Psoas muscle (tissue), 8 donors: ENCODE results near the gene IRF8. TPM values are rescaled to one million over a fixed set of nuclear protein-coding genes. Genes with fewer than 3 reads are reported as not detected.

Experiments used
- ATAC-seq, 4 donors: fragments of 200-7000 bp; cut with Tn5 transposase; one replicate each; pipeline ENCODE4 v1.9.1; 2020; ENCODE audit warnings: moderate library complexity in 3 of 4, mild to moderate bottlenecking in 2 of 4
- DNase-seq, 2 donors: peaks; one replicate each; pipeline ENCODE4 v3.0.0-alpha.2; 2020
- H3K27ac ChIP-seq: fragments of 200-600 bp; one replicate; pipeline ENCODE4 v1.8.0; 2022
- H3K27me3 ChIP-seq, 3 donors: fragments of 200-600 bp in 1 of 3; one replicate each; pipeline versions ENCODE4 v1.6.1 to v1.8.0; 2013 to 2022; ENCODE audit warnings: low read length in 2 of 3, mild to moderate bottlenecking in 2 of 3, moderate library complexity in 1 of 3; ENCODE audit not compliant: insufficient read depth in 3 of 3
- H3K36me3 ChIP-seq, 2 donors: fragments of 200-600 bp in 1 of 2; one replicate each; pipeline versions ENCODE4 v1.6.1 to v1.8.0; 2013 to 2022; ENCODE audit warnings: low read depth in 1 of 2, mild to moderate bottlenecking in 1 of 2, moderate library complexity in 1 of 2; ENCODE audit not compliant: insufficient read depth in 1 of 2
- H3K4me1 ChIP-seq: fragments of 200-600 bp; one replicate; pipeline ENCODE4 v1.8.0; 2022
- H3K4me3 ChIP-seq: fragments of 200-600 bp; one replicate; pipeline ENCODE4 v1.8.0; 2022; ENCODE audit warnings: mild to moderate bottlenecking
- H3K9me3 ChIP-seq: fragments of 200-600 bp; one replicate; pipeline ENCODE4 v1.8.0; 2022
- CTCF ChIP-seq: fragments of 200-600 bp; IDR thresholded peaks from one replicate; pipeline ENCODE4 v1.8.0; 2022; ENCODE audit warnings: antibody characterized with exemption
- WGBS, 3 donors: extraction: QIAGEN DNeasy Blood & Tissue Kit; methylation state at CpG; one replicate each; pipeline versions ENCODE4 v1.1.6 to v1.1.7; 2013; 5-methylcytosine and 5-hydroxymethylcytosine counted together
- intact Hi-C, 2 donors: fragments of 100-400 bp; cut with DNase I; formaldehyde crosslinking; loops; one replicate each; pipeline versions ENCODE4 v1.11.0 to v1.14.2; 2022
- polyA plus RNA-seq, 3 donors: library from polyadenylated mRNA; stranded (reverse); fragments of 200-250 nt; gene quantifications; one replicate each; pipeline ENCODE4 v1.2.3, GENCODE V29; 2013
- total RNA-seq, 4 donors: library from RNA; stranded (reverse); fragmentation: NEBNext Ultra II Directional in 2 of 4; extraction: Animal tissue kit (Norgen Biotek cat#: 25700) in 2 of 4; gene quantifications; one replicate each; pipeline versions ENCODE4 v1.2.1 to v1.2.4, GENCODE V29; 2021 to 2023
- donor health status: healthy with polysubstance abuse.
- donor health status: DM: no; HTN: no; CAD: no; lungs with moderate emphysema.
- donor health status: Bipolar disorder and iron deficiency.
- donor health status: healthy.
- donor health status: DM: yes; HTN: yes; CAD: no.
- donor health status: DM: no; HTN: no; CAD: no.
- donor health status: DM: no; HTN: no; CAD: no.
- donor health status: DM: yes; HTN: yes; CAD: no.

Gene IRF8
- total and polyA plus RNA-seq, 7 donors: 0.23 to 2.8 (median 1.1) TPM

GRCh38 chr16:85930301-85930700, 31.3 kb downstream of the IRF8 start:
- Histone ChIP-seq H3K27me3 (peaks cover 0 to 47% (median 16%) of the 10 kb centered on the region in 3 donors), H3K36me3 (no peaks in the 10 kb centered on the region), H3K4me3 (no peak overlapping the region), H3K9me3 (no peaks in the 10 kb centered on the region), H3K4me1 (no peaks in the 10 kb centered on the region), H3K27ac (no peak overlapping the region)
- intact Hi-C loops: no loop called here
- DNase-seq (no peak), ATAC-seq (no peak)
- 75 to 84% (median 80%) methylated on average over 15 of the region's 15 CpGs for WGBS, 3 donors
- TF ChIP-seq CTCF: no peak

- no peaks in the 10 kb centered on the region for H3K4me1 ChIP-seq
- peaks cover 0 to 50% (median 14%) of the 10 kb centered on the region in 3 donors for H3K27me3 ChIP-seq
- no peak overlapping the region for H3K27ac ChIP-seq
- no peaks in the 10 kb centered on the region for H3K36me3 ChIP-seq
- DNase-seq (no peak), ATAC-seq (no peak)
- WGBS, 3 donors: 60 to 68% (median 65%) methylated on average over 23 of the region's 23 CpGs
- intact Hi-C loops: no loop called here
- no peaks in the 10 kb centered on the region for H3K9me3 ChIP-seq
- TF ChIP-seq CTCF: no peak
- H3K4me3 ChIP-seq: no peak overlapping the region
These were observed 32.8 kb downstream of the IRF8 start for GRCh38 chr16:85931596-85932402.

GRCh38 chr16:85934210-85934609, 35.2 kb downstream of the IRF8 start:
- intact Hi-C loops: no loop called here
- ATAC-seq (no peak), DNase-seq (no peak)
- Histone ChIP-seq H3K9me3 (no peaks in the 10 kb centered on the region), H3K4me3 (no peak overlapping the region), H3K27me3 (peaks cover 0 to 34% (median 19%) of the 10 kb centered on the region in 3 donors), H3K27ac (no peak overlapping the region), H3K4me1 (no peaks in the 10 kb centered on the region), H3K36me3 (no peaks in the 10 kb centered on the region)
- TF ChIP-seq CTCF: no peak
- WGBS, 3 donors: 73 to 84% (median 83%) methylated on average over 9 of the region's 9 CpGs

- H3K27ac ChIP-seq: no peak overlapping the region
- no peaks in the 10 kb centered on the region for H3K9me3 ChIP-seq
- no peaks in the 10 kb centered on the region for H3K36me3 ChIP-seq
- ATAC-seq: no peak
- 30 to 34% (median 33%) methylated on average over 13 of the region's 13 CpGs for WGBS, 3 donors
- intact Hi-C loops: no loop called here
- H3K4me1 ChIP-seq: no peaks in the 10 kb centered on the region
- peak in 1 of 2 donors; percentile 15 for DNase-seq
- H3K4me3 ChIP-seq: no peak overlapping the region
- no peak for TF ChIP-seq CTCF
- H3K27me3 ChIP-seq: peaks cover 0 to 21% (median 15%) of the 10 kb centered on the region in 3 donors
These were observed 36.5 kb downstream of the IRF8 start for GRCh38 chr16:85935391-85935973.
